ENCODE data around the gene OR51E1.

- TF ChIP-seq CTCF (IDR thresholded peaks at IDR 0.05 in 4 of 5, conservative IDR thresholded peaks at IDR 0.05 in 1 of 5) (no peak), POLR2A (IDR thresholded peaks at IDR 0.05) (no peak)
These were observed 24.3 kb upstream of the OR51E1 start for GRCh38 chr11:4619514-4619913.
